ENCODE measurements around the gene NANOS1. TPM values are rescaled to one million over a fixed set of nuclear protein-coding genes. Genes with fewer than 3 reads are reported as not detected.

The NANOS1 gene
- total RNA-seq, 1 donor from 2014 or later: 4.8 TPM

GRCh38 chr10:119060107-119060506, 30.6 kb downstream of the NANOS1 start:
- no peak for DNase-seq

DNA sequence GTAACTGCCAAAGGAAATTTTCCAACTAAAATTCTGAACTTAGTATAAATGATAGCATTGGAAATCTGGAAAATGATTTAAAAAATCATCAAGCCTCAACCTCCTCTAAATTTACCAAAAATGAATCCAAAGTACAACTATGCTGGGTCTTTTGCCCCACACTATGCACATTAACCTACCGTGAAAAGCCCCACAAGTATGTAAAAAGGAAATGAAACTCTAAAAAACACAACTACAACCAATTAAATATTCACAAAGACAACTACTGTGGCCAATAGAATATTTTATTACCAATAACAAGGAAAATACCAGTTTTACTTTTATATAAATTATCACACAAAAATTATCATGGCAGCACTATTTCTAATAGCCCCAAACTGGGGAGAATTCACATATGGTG, 31.8 kb downstream of the NANOS1 start:
- DNase-seq: no peak

DNA sequence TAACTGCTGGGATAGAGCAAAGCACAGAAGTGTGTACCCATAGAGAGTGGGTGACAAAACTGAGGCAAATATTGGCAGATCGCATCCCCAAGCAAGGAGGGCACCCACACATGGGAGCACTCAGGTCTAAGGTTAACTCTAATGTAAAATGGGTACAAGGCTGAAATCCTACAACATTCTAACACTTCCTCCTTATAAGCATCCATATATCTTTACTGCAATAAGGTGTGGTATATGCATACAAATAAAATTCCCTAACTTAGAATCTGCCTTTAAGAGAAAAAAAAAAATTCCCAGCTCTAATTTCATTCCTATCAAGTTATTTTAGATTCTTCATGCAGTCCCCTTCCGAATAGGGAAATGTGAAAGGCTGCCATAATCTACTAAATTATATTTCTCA, 32.4 kb downstream of the NANOS1 start:
- DNase-seq: no peak

- no peak for DNase-seq
Observed at GRCh38 chr10:119070395-119071165, 41.1 kb downstream of the NANOS1 start.

- DNase-seq: no peak
Observed at GRCh38 chr10:119073584-119073983, 44.1 kb downstream of the NANOS1 start.

DNA sequence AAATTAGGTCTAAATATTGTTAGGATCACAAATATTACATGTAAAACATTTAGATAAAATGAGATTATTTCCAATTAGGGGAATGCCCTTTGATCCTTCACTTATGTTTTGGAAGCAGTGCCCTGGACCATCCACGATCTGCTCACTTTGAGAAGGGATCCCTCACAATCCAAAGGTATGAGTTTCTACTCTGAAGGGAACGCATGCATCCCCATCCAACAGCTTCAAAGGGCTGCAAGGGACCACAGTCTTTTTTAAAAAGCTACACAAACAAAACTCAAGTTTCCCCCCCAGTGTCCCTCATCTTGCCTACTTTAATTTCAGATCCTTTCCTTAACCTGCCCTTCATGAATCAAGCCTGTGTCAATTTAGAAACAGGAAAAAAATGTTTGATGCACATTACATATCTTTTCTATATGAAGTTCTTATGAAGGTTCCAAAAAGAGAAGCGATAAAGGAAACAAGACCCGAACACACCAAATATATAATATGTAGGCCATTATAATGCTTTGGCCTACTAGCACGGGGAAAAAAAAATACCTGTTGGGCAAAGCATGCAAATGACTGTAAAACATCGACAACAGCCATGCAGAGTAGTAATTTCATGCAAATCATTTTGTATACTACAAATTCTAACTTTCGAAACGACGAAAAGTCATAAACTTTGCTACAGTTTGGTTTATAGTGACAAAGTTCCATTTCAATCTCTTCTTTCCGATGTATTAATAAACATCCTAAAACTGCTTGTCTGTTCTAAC, 49.1 kb downstream of the NANOS1 start:
- DNase-seq: no peak

DNA sequence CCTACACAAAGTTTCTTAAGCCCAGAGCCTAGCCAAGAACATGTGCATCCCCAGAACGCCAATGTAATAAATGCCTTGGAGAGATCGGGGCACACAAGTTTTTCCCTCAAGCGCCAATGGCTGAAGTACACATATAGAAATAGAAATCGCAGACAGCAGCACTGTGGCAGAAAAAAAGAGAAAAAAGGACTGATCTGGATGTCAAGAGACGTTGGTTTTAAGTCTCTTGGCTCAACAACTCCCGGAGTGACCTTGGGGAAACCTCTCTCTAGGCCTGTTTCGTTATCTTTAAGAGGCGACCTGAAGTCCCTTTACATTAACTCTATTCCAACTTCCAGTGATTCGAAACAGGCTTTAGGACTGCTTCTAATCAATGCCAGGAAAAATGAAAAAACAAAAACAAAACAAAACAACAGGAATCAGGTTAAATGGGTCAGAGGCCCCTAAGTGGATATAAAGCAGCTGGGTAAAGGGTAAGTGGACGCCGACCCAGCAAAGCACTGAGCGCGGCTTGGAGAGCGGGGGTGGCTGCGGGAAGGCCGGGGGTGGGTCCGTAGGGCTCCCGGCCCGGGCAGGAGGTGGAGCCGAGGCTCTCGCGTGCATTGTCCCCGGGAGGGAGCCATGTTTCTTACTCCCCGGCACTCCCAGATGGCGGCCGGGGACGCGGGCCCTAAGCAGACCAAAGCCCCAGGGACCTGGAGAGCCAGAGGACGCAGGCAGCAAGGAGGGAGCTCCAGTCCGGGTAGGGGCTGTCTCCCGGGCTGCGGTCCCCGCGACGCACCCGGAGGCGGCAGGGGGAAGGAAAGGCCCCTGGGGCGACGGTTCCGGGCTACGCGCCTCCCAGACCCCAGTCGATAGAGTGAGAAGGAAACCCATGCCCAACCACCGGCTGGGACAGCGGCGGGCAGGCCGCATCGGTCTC, 50.3 kb downstream of the NANOS1 start:
- peak; percentile 27 for DNase-seq

GRCh38 chr10:119080521-119081259, 51.2 kb downstream of the NANOS1 start, which contains the start of gene EIF3A:
EIF3A (minus strand) TSS chr10:119080817; CDS start chr10:119080676, 141 bp downstream.
- DNase-seq: peak; percentile 89

Small RNA genes within 50 kb of the gene (small RNA-seq; reads per million reads assigned to genes)
- gene RF00413 (not detected), gene SNORA19 (not detected)

Other genes starting within 250 kb of the NANOS1 start
- 81.6 TPM for gene EIF3A, start 51.1 kb downstream of the NANOS1 start, total RNA-seq
- gene DENND10, start 74.4 kb downstream of the NANOS1 start, total RNA-seq: 53.7 TPM
- gene SFXN4, start 136.0 kb downstream of the NANOS1 start, total RNA-seq: 22.6 TPM
- 92.8 TPM for gene PRDX3, start 149.1 kb downstream of the NANOS1 start, total RNA-seq
- gene GRK5, start 177.9 kb downstream of the NANOS1 start, total RNA-seq: 17.3 TPM

Measured in occipital lobe (tissue), 3 donors.